Measurements from ENCODE around the gene FABP7. TPM values are rescaled to one million over a fixed set of nuclear protein-coding genes. Genes with fewer than 3 reads are reported as not detected.

FABP7 gene
- polyA plus RNA-seq, 2 of the 4 experiments (the other 2 are of a cell fraction), result not detected

GRCh38 chr6:122804962-122805485 is 25.5 kb downstream of the FABP7 start:
- Histone ChIP-seq H3K4me3 (no peak overlapping the region), H3K9me3 (no peaks in the 10 kb centered on the region), H3K4me1 (peaks cover 8% of the 10 kb centered on the region), H3K4me2 (no peak overlapping the region), H3K27ac (no peak overlapping the region)
- 57% methylated on average over 5 of the region's 5 CpGs for WGBS (ENCODE audit: missing lambda C conversion rate)
- CTCF ChIA-PET, result interaction anchor here (1.0 kb wide), 1 partner anchor 35 kb away, joined by 3 read pairs; no protein-coding TSS in a partner anchor
- FAIRE-seq, result no peak
- ATAC-seq, result no peak
- no peak for DNase-seq (ENCODE audit: low read depth in 1 of 2, low spot score in 1 of 2)
- TF ChIP-seq MAZ (IDR thresholded peaks at IDR 0.05; ENCODE audit: borderline replicate concordance, low read depth, low read length), result no peak
- TF ChIP-seq RFX5 (IDR thresholded peaks at IDR 0.05), result no peak
- no peak for TF ChIP-seq NPAS2 (CRISPR knock-in tag; IDR thresholded peaks at IDR 0.05; ENCODE audit: borderline replicate concordance)
- peak; percentile 43 for TF ChIP-seq MAFK (IDR thresholded peaks at IDR 0.05; ENCODE audit: partially characterized antibody)
- no peak for TF ChIP-seq REST (IDR thresholded peaks at IDR 0.05)
- POLR2A ChIA-PET, result no interaction called here

GRCh38 chr6:122806291-122806690 is 26.8 kb downstream of the FABP7 start:
- FAIRE-seq (no peak), DNase-seq (ENCODE audit: low read depth in 1 of 2, low spot score in 1 of 2) (no peak), ATAC-seq (no peak)
- no peak overlapping the region for H3K4me2 ChIP-seq
- no peak overlapping the region for H3K27ac ChIP-seq
- TF ChIP-seq CBX2 (IDR thresholded peaks at IDR 0.05; ENCODE audit: borderline replicate concordance, low read depth) (no peak), PHF8 (IDR thresholded peaks at IDR 0.05; ENCODE audit: borderline replicate concordance, low read depth) (no peak), HES2 (IDR thresholded peaks at IDR 0.05) (no peak), NPAS2 (CRISPR knock-in tag; IDR thresholded peaks at IDR 0.05; ENCODE audit: borderline replicate concordance) (no peak), MYC (IDR thresholded peaks at IDR 0.05; ENCODE audit: borderline replicate concordance, low read length) (no peak), ATOH8 (CRISPR knock-in tag; IDR thresholded peaks at IDR 0.05; ENCODE audit: low read depth) (no peak), RNF2 (IDR thresholded peaks at IDR 0.05; ENCODE audit: borderline replicate concordance, low read depth) (no peak), HEYL (CRISPR knock-in tag; IDR thresholded peaks at IDR 0.05) (no peak), RAD21 (conservative IDR thresholded peaks at IDR 0.05 in 1 of 2, IDR thresholded peaks at IDR 0.05 in 1 of 2) (no peak), GATA3 (IDR thresholded peaks at IDR 0.05; ENCODE audit: borderline replicate concordance) (no peak), RARB (CRISPR knock-in tag; IDR thresholded peaks at IDR 0.05) (no peak), ELK1 (IDR thresholded peaks at IDR 0.05; ENCODE audit: low read depth, low read length) (no peak), KDM1A (IDR thresholded peaks at IDR 0.05; ENCODE audit: low read depth) (no peak), CTCF (IDR thresholded peaks at IDR 0.05) (no peak), POLR2A (IDR thresholded peaks at IDR 0.05; ENCODE audit: low read length) (no peak)
- ChIA-PET CTCF (interaction anchor here (0.8 kb wide), 1 partner anchor 76 kb away, joined by 4 read pairs; no protein-coding TSS in a partner anchor), POLR2A (no interaction called here)
- H3K9me3 ChIP-seq, result no peaks in the 10 kb centered on the region
- no peaks in the 10 kb centered on the region for H3K4me1 ChIP-seq
- 69% methylated on average over 2 of the region's 2 CpGs for WGBS (ENCODE audit: missing lambda C conversion rate)
- H3K4me3 ChIP-seq, result no peak overlapping the region

All from A549 (cell line).